Bladder microvascular endothelial cell (primary cell): ENCODE results near the gene ZNF84. TPM values are rescaled to one million over a fixed set of nuclear protein-coding genes. Genes with fewer than 3 reads are reported as not detected.

Experiments used
- total RNA-seq: library from RNA; depleted of rRNA; stranded (reverse); fragments of >200 nt; gene quantifications from 2 replicates; pipeline ENCODE4 v1.2.3, GENCODE V29; 2014

The ZNF84 gene
- total RNA-seq, result 11.7 and 38.3 TPM in 2 replicates

DNA sequence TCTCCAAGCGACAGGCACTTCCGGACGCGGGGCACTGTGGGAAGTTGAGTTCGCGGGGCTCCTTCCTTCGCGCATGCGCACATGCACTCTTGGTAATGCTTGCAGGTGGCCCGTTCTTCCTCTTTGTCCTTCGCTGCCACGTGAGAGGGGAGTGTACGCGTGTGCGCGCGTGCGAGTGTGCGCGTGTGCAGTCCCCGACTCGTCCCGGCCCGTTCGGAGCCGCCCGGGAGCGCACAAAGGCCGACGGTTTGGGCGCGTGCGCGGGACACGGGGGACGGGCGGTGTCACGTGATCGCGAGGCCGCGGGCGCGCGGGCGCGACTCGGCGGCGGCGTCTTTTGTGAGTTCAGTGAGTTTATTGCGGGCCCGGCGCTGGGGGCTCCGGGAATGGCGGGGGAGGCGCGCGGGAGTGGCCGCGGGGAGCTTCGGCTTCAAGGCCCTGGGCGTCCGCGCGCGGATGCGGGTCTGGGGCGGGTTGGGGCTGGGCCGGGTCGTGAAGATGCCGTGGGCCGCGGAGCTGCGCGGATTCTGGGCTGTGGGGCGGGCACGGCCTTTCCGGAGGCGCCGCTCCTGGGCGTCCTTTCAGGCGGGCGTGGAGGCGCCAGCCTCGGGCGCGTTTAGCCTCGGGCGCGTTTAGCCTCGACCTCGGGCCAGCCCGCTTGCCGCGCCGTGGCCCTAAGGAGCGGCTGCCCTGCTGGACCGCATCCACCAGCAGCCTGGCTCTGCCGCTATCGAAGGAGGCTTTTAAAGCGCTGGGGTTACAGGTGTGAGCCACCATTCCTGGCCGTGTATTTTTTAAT lies at the start of gene ZNF84:
Gene ZNF84, plus strand, starts transcription at position 303 of the 799 bp plus-strand sequence. CDS start 3,959 bp downstream, outside the sequence.

DNA sequence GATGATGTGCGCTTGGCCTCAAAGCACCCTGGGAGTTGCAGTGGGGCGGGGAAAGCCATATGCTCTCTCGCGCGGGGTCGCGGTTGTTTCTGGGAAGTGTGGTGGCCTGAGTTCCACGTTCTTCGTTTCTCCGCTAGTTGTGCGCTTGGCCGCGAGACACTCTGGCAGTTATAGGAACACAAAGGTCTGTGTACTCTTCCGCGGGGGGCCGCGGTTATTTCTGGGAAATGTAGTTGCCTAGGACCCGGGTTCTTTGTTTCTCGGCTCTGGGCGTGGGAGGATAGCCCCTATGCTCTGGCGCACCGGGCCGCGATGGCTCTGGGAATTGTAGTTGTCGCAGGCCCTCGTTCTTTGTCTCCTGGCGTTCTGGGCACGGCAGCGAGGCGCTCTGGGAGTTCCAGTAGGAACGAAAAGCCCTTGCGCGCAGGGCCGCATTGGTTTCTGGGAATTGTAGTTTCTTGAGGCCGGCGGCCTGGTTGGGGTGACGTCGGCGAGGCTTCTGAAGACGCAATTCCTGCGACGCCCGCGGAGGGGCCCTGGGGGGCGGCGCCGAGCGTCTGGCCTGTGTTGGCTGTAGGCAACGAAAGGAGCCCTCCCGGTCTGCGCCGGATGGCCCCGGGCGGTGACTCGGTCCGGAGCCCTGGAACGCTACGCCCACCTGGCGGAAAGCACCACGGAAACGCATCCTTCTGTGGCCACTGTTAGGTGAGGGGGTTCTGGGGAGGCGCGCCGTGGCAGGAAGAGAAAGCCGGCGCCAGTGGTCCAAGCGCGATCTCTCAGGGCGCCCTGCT lies 43.3 kb downstream of the ZNF84 start, which contains the start of gene ZNF140:
Gene ZNF140, plus strand, starts transcription at position 556 of the 791 bp plus-strand sequence. CDS start 398 bp downstream, outside the sequence.

Other genes with a start within 250 kb of the ZNF84 start
- gene GOLGA3, start 208.6 kb upstream of the ZNF84 start, total RNA-seq, result 52.6 and 138 TPM in 2 replicates
- gene CHFR, start 149.9 kb upstream of the ZNF84 start, total RNA-seq, result 35.3 and 55.0 TPM in 2 replicates
- gene ZNF605, start 81.2 kb upstream of the ZNF84 start, total RNA-seq, result 3.2 and 10.3 TPM in 2 replicates
- 8.4 and 9.9 TPM in 2 replicates for gene ZNF26, start 51.1 kb upstream of the ZNF84 start, total RNA-seq
- 27.0 and 47.5 TPM in 2 replicates for gene ZNF140, start 43.4 kb downstream of the ZNF84 start, total RNA-seq
- gene ZNF891, start 92.8 kb downstream of the ZNF84 start, total RNA-seq, result 0.32 and 1.3 TPM in 2 replicates
- gene ZNF10, start 93.1 kb downstream of the ZNF84 start, total RNA-seq, result 3.4 and 9.0 TPM in 2 replicates
- 16.0 and 29.3 TPM in 2 replicates for gene ZNF268, start 144.0 kb downstream of the ZNF84 start, total RNA-seq
- gene ANHX, start 198.4 kb downstream of the ZNF84 start, total RNA-seq, result not detected in 2 replicates